HFFc6 (cell line): ENCODE data around the gene STEAP3. TPM values are rescaled to one million over a fixed set of nuclear protein-coding genes. Genes with fewer than 3 reads are reported as not detected.

Experiments used
- DNase-seq: peaks from one replicate; pipeline ENCODE4 v3.0.0-alpha.2; 2018
- H3K27ac Mint-ChIP-seq: 2 replicates; pipeline ENCODE4 v1.8.0; 2020; ENCODE audit warnings: mild to moderate bottlenecking, mixed read lengths
- H3K27me3 Mint-ChIP-seq: 2 replicates; pipeline ENCODE4 v1.8.0; 2021; ENCODE audit warnings: mild to moderate bottlenecking, moderate library complexity, mixed read lengths; ENCODE audit not compliant: insufficient read depth
- H3K36me3 Mint-ChIP-seq: 2 replicates; pipeline ENCODE4 v1.8.0; 2021; ENCODE audit warnings: low read depth, mixed read lengths
- H3K4me1 Mint-ChIP-seq: 2 replicates; pipeline ENCODE4 v1.8.0; 2020; ENCODE audit warnings: low read depth, mixed read lengths
- H3K4me3 Mint-ChIP-seq: 2 replicates; pipeline ENCODE4 v1.8.0; 2020; ENCODE audit warnings: mild to moderate bottlenecking, moderate library complexity, mixed read lengths
- H3K9me3 Mint-ChIP-seq: 2 replicates; pipeline ENCODE4 v1.8.0; 2020; ENCODE audit warnings: mild to moderate bottlenecking, mixed read lengths
- CTCF ChIP-seq: fragments of 200-600 bp; sonication (generic); IDR thresholded peaks from 2 replicates; pipeline ENCODE4 v1.5.0; 2021; ENCODE audit warnings: antibody characterized with exemption, mild to moderate bottlenecking
- total RNA-seq, 6 experiments: library from RNA; stranded (reverse); fragmentation: NEBNext Ultra II Directional; extraction: Animal tissue kit (Norgen Biotek cat#: 25700); gene quantifications; 2 replicates in 1 of 6; 3 replicates in 5 of 6; pipeline ENCODE4 v1.2.3, GENCODE V29; 2021

STEAP3 gene
- total RNA-seq, 6 experiments from 2014 or later = 20.7 to 37.3 (median 30.9) TPM

- Mint-ChIP-seq H3K4me1 (peaks cover 23% of the 10 kb centered on the region), H3K4me3 (no peak overlapping the region), H3K9me3 (no peaks in the 10 kb centered on the region), H3K36me3 (no peaks in the 10 kb centered on the region), H3K27me3 (peaks cover 32% of the 10 kb centered on the region), H3K27ac (no peak overlapping the region)
- DNase-seq = no peak
- no peak for TF ChIP-seq CTCF
Observed at GRCh38 chr2:119201815-119202214, 21.8 kb upstream of the STEAP3 start.

GRCh38 chr2:119202610-119203310 lies 20.9 kb upstream of the STEAP3 start:
- peaks cover 14% of the 10 kb centered on the region for H3K4me1 Mint-ChIP-seq
- no peak overlapping the region for H3K27ac Mint-ChIP-seq
- H3K9me3 Mint-ChIP-seq = no peaks in the 10 kb centered on the region
- no peak for TF ChIP-seq CTCF
- DNase-seq = no peak
- no peaks in the 10 kb centered on the region for H3K36me3 Mint-ChIP-seq
- H3K4me3 Mint-ChIP-seq = no peak overlapping the region
- H3K27me3 Mint-ChIP-seq = peaks cover 34% of the 10 kb centered on the region

- no peaks in the 10 kb centered on the region for H3K4me1 Mint-ChIP-seq
- H3K27me3 Mint-ChIP-seq = peaks cover 42% of the 10 kb centered on the region
- H3K9me3 Mint-ChIP-seq = no peaks in the 10 kb centered on the region
- TF ChIP-seq CTCF = no peak
- H3K36me3 Mint-ChIP-seq = no peaks in the 10 kb centered on the region
- no peak overlapping the region for H3K27ac Mint-ChIP-seq
- no peak overlapping the region for H3K4me3 Mint-ChIP-seq
- no peak for DNase-seq
Observed at GRCh38 chr2:119204525-119204924, 19.1 kb upstream of the STEAP3 start.

GRCh38 chr2:119205001-119205706 lies 18.5 kb upstream of the STEAP3 start:
- no peak overlapping the region for H3K4me3 Mint-ChIP-seq
- peaks cover 39% of the 10 kb centered on the region for H3K27me3 Mint-ChIP-seq
- H3K9me3 Mint-ChIP-seq = no peaks in the 10 kb centered on the region
- no peaks in the 10 kb centered on the region for H3K4me1 Mint-ChIP-seq
- H3K36me3 Mint-ChIP-seq = no peaks in the 10 kb centered on the region
- no peak for DNase-seq
- H3K27ac Mint-ChIP-seq = no peak overlapping the region
- no peak for TF ChIP-seq CTCF

GRCh38 chr2:119206201-119206600 lies 17.4 kb upstream of the STEAP3 start:
- H3K27ac Mint-ChIP-seq = no peak overlapping the region
- H3K4me1 Mint-ChIP-seq = no peaks in the 10 kb centered on the region
- no peak for TF ChIP-seq CTCF
- peaks cover 40% of the 10 kb centered on the region for H3K27me3 Mint-ChIP-seq
- no peak overlapping the region for H3K4me3 Mint-ChIP-seq
- DNase-seq = no peak
- H3K36me3 Mint-ChIP-seq = no peaks in the 10 kb centered on the region
- H3K9me3 Mint-ChIP-seq = no peaks in the 10 kb centered on the region
